K562 (cell line): Measurements from ENCODE around the gene FCRL6. TPM values are rescaled to one million over a fixed set of nuclear protein-coding genes. Genes with fewer than 3 reads are reported as not detected.
A peak's percentile ranks its signal among the peaks of the same experiment; 100 is the strongest.

ENCODE experiments used
- ATAC-seq: fragments of 200-7000 bp; cut with Tn5 transposase; 3 replicates; pipeline ENCODE4 v1.9.1; 2020; ENCODE audit warnings: moderate library complexity
- BruUV-seq: library from RNA; stranded (reverse); fragments of 400-500 nt; replicated peaks from 2 replicates; lab custom pipeline; 2021; lab: Mats Ljungman, UMichigan
- CTCF ChIA-PET: fragments of 300-600 bp; formaldehyde crosslinking; extraction: SDS; loops from one replicate; lab custom pipeline; 2021; ENCODE audit warnings: low intra/inter-chr PET ratio; lab: Yijun Ruan, JAX
- POLR2A ChIA-PET: fragments of 300-600, 350-650 bp; sonication (Branson Sonifier 250); formaldehyde crosslinking; extraction: SDS; loops from one replicate; lab custom pipeline; 2021; ENCODE audit warnings: antibody characterized with exemption, inconsistent platforms; lab: Yijun Ruan, JAX
- DNase-seq, 4 experiments: peaks; one replicate each; pipeline versions ENCODE4 v3.0.0 to v3.0.0-alpha.2; 2011 to 2018; ENCODE audit warnings: low spot score in 3 of 4, mixed read lengths in 3 of 4; ENCODE audit errors: extremely low read depth in 1 of 4
- FAIRE-seq: peaks from 2 replicates; lab custom pipeline; 2011; peaks lifted over from hg19 to GRCh38; lab: Jason Lieb, UNC
- H2AFZ ChIP-seq: 2 replicates; pipeline ENCODE4 v1.6.0; 2011; ENCODE audit warnings: low read depth, low read length, control low read depth, inconsistent platforms
- H3K27ac ChIP-seq: fragments of 200-600 bp; 3 replicates; pipeline ENCODE4 v1.8.0; 2011; ENCODE audit warnings: low read depth, mild to moderate bottlenecking, control low read depth, inconsistent platforms, low read length, moderate library complexity, mixed read lengths; ENCODE audit errors: extremely low read depth
- H3K27me3 ChIP-seq, 2 experiments: fragments of 300-600 bp in 1 of 2; 2 replicates in 1 of 2; 3 replicates in 1 of 2; pipeline versions ENCODE4 v1.6.0 to v1.8.0; 2011; ENCODE audit warnings: inconsistent platforms in 2 of 2, low read length in 2 of 2, mild to moderate bottlenecking in 1 of 2, mixed read lengths in 1 of 2, moderate library complexity in 1 of 2; ENCODE audit not compliant: control insufficient read depth in 2 of 2, insufficient read depth in 2 of 2
- H3K36me3 ChIP-seq: fragments of 300-600 bp; 3 replicates; pipeline ENCODE4 v1.8.0; 2011; ENCODE audit warnings: mild to moderate bottlenecking, low read length, inconsistent platforms; ENCODE audit not compliant: control insufficient read depth, insufficient read depth
- H3K4me1 ChIP-seq, 2 experiments: fragments of 200-600 bp in 1 of 2; replicated peaks in 1 of 2; 2 replicates in 1 of 2; 3 replicates in 1 of 2; pipeline versions ENCODE4 v1.5.1 to v1.8.0; 2011; ENCODE audit warnings: inconsistent platforms in 2 of 2, low read length in 2 of 2, mild to moderate bottlenecking in 1 of 2, mixed read lengths in 1 of 2, moderate library complexity in 1 of 2; ENCODE audit not compliant: control insufficient read depth in 2 of 2, insufficient read depth in 2 of 2
- H3K4me2 ChIP-seq: 2 replicates; pipeline ENCODE4 v1.6.1; 2011; ENCODE audit warnings: low read length, control low read depth, inconsistent platforms, mixed read lengths; ENCODE audit not compliant: insufficient read depth
- H3K4me3 ChIP-seq: fragments of 200-600 bp; sonication (generic), shearing (Covaris generic); 2 replicates; pipeline ENCODE4 v1.5.1; 2016; ENCODE audit warnings: control low read depth, inconsistent platforms
- H3K79me2 ChIP-seq: fragments of 200-600 bp; 3 replicates; pipeline ENCODE4 v1.8.0; 2011; ENCODE audit warnings: low read length, inconsistent platforms; ENCODE audit not compliant: control insufficient read depth, insufficient read depth
- H3K9ac ChIP-seq, 2 experiments: 2 replicates each; pipeline versions ENCODE4 v1.6.0 to v1.6.1; 2011; ENCODE audit warnings: low read depth in 2 of 2, low read length in 2 of 2, control low read depth in 1 of 2, inconsistent platforms in 1 of 2, mild to moderate bottlenecking in 1 of 2, mixed read lengths in 1 of 2; ENCODE audit not compliant: insufficient read depth in 1 of 2
- H3K9me1 ChIP-seq: one replicate; pipeline ENCODE4 v1.6.0; 2011; ENCODE audit warnings: inconsistent platforms, mild to moderate bottlenecking, low read length, moderate library complexity; ENCODE audit not compliant: control insufficient read depth, insufficient read depth
- H3K9me3 ChIP-seq: replicated peaks from 2 replicates; pipeline ENCODE4 v1.5.1; 2011; ENCODE audit warnings: low read depth, low read length, inconsistent platforms; ENCODE audit not compliant: control insufficient read depth, insufficient read depth
- H4K20me1 ChIP-seq: replicated peaks from 2 replicates; pipeline ENCODE4 v1.6.1; 2011; ENCODE audit warnings: low read length, inconsistent platforms, mixed read lengths; ENCODE audit not compliant: control insufficient read depth, insufficient read depth
- BCL6 ChIP-seq: fragments of 250-450 bp; sonication (Bioruptor Pico); IDR thresholded peaks from 2 replicates; pipeline ENCODE4 v1.4.0; 2020
- CBFA2T3 ChIP-seq: fragments of 450-650 bp; IDR thresholded peaks from 2 replicates; pipeline ENCODE4 v1.6.1; 2017
- ETV6 ChIP-seq, 3 experiments: fragments of 150-350 bp in 1 of 3; sonication (generic) in 1 of 3; formaldehyde crosslinking in 1 of 3; IDR thresholded peaks; 2 replicates each; pipeline versions ENCODE4 v1.6.1 to v1.8.0; 2014 to 2022; ENCODE audit warnings: borderline replicate concordance in 2 of 3, low read depth in 2 of 3, antibody characterized with exemption in 1 of 3, low read length in 1 of 3, mild to moderate bottlenecking in 1 of 3, missing genetic modification reagents in 1 of 3
- IFI16 ChIP-seq: fragments of 250-450 bp; sonication (Bioruptor Pico); IDR thresholded peaks from 2 replicates; pipeline ENCODE4 v2.1.2; 2022; ENCODE audit warnings: mild to moderate bottlenecking, inconsistent platforms
- MECOM ChIP-seq: fragments of 250-450 bp; sonication (Bioruptor Pico); IDR thresholded peaks from 2 replicates; pipeline ENCODE4 v1.8.0; 2022; ENCODE audit warnings: inconsistent platforms
- NRF1 ChIP-seq, 2 experiments: fragments of 450-650 bp; IDR thresholded peaks in 1 of 2; conservative IDR thresholded peaks in 1 of 2; 2 replicates each; pipeline ENCODE4 v1.6.1; 2014; ENCODE audit warnings: mild to moderate bottlenecking in 2 of 2
- PHB2 ChIP-seq: fragments of 450-650 bp; IDR thresholded peaks from 2 replicates; pipeline ENCODE4 v1.6.1; 2017; ENCODE audit warnings: low read depth
- SMC3 ChIP-seq: conservative IDR thresholded peaks from 2 replicates; pipeline ENCODE4 v1.6.1; 2011; ENCODE audit warnings: low read depth, low read length, improper control_type of control experiment; ENCODE audit not compliant: insufficient read depth
- SUPT5H ChIP-seq: fragments of 450-650 bp; IDR thresholded peaks from 2 replicates; pipeline ENCODE4 v1.6.1; 2016
- ZNF316 ChIP-seq: fragments of 450-650 bp; IDR thresholded peaks from 2 replicates; pipeline ENCODE4 v1.6.1; 2016
- ZNF436 ChIP-seq: fragments of 250-450, 450-650 bp; sonication (Bioruptor Pico); formaldehyde crosslinking; IDR thresholded peaks from 2 replicates; pipeline ENCODE4 v1.7.0; 2020; ENCODE audit warnings: mild to moderate bottlenecking
- ZSCAN29 ChIP-seq: fragments of 450-650 bp; IDR thresholded peaks from 2 replicates; pipeline ENCODE4 v1.6.1; 2017
- WGBS: fragments of 100-300 bp; shearing (Covaris generic); methylation state at CpG from one replicate; pipeline ENCODE4 v1.1.6; 2016; ENCODE audit warnings: low coverage, mixed read lengths; ENCODE audit not compliant: insufficient coverage; ENCODE audit errors: missing lambda C conversion rate; 5-methylcytosine and 5-hydroxymethylcytosine counted together
- in situ Hi-C: fragments of 300-500 bp; cut with MboI; formaldehyde crosslinking; loops from 4 replicates; pipeline ENCODE4 v1.15.0; 2018; ENCODE audit warnings: inconsistent platforms, mixed read lengths
- intact Hi-C: fragments of 100-400 bp; cut with micrococcal nuclease; formaldehyde crosslinking; loops from 2 replicates; pipeline ENCODE4 v1.14.2; 2022
- polyA plus RNA-seq, 8 experiments: library from polyadenylated mRNA; depleted of rRNA in 4 of 8; stranded (reverse) in 5 of 8; unstranded in 3 of 8; fragments of >200 nt; fragmentation: Nextera tagmentation in 2 of 8; fragmentation: Illumina TruSeq in 1 of 8; extraction: Ambion mirVana in 2 of 8; extraction: Trizol in 1 of 8; gene quantifications; 2 replicates each; pipeline versions ENCODE4 v1.2.1 to v1.2.3, GENCODE V29; 2011 to 2014; ENCODE audit warnings: inconsistent platforms in 1 of 8, missing spikeins in 1 of 8
- total RNA-seq, 7 experiments: library from RNA; depleted of rRNA in 6 of 7; stranded (reverse); fragments of >200 nt in 6 of 7; fragmentation: Illumina TruSeq in 2 of 7; extraction: Trizol in 2 of 7; gene quantifications; 2 replicates each; pipeline versions ENCODE4 v1.2.1 to v1.2.3, GENCODE V29; 2011 to 2021; ENCODE audit warnings: low replicate concordance in 1 of 7
- TF ChIP-seq, protein P1 (sequence below): IDR thresholded peaks from 2 replicates; pipeline ENCODE4 v1.6.1; 2014; ENCODE audit warnings: antibody characterized with exemption
- TF ChIP-seq, protein P2 (sequence below): fragments of 450-650 bp; formaldehyde crosslinking; IDR thresholded peaks from 2 replicates; pipeline ENCODE4 v1.4.0; 2020; ENCODE audit warnings: mild to moderate bottlenecking, moderate library complexity

The FCRL6 gene
- total and polyA plus RNA-seq, 9 of the 15 experiments (the other 6 are each of a cell fraction or from before 2014, with no cell fraction given) = not detected

DNA sequence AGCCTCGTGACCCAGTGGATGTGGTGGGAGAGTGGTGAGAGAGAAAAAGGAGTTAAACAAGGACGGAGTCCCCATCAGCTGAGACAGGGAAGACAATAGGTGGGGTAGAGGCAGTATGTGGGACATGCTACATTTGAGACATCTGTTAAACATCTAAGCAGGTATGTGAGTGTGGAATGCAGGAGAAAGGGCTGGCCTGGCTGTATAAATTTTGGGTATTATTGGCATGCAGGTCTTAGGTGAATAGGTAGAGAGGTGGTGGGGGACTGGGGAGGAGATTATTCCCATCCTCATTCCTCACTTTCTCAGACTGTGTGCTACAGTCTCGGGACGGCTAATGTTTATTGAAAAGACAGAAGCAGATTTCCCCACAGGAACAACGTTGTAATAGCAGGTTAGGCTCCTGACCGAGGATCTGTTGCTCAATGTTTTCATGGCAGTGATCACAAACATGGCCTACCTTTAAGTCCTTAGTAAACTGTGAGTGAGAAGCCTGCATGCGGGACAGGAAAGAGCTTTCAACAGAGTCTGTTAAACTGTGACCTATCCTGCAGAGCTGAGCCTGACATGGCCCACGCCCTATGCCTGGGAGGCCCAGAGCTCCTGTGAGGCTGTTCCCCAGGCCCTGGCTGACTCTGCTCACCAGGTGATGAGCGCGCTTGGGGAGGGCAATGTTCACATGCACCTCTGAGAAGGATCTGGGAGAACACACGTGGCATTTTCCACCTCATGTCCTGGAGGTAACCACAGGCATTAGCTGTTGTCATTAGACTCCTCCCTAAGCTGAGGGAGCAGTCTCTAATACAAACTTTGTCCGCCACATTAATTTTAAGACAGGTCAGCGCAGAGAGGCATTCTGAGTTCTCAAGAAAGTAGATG is 43.8 kb downstream of the FCRL6 start:
- in situ Hi-C loops (no loop called here), intact Hi-C loops (no loop called here)
- Histone ChIP-seq H3K9me3 (no peaks in the 10 kb centered on the region), H3K4me1 (no peaks in the 10 kb centered on the region), H3K79me2 (no peaks in the 10 kb centered on the region), H3K4me3 (no peak overlapping the region), H3K4me2 (no peak overlapping the region), H2AFZ (no peak overlapping the region), H3K27me3 (peaks cover 18 to 43% of the 10 kb centered on the region in 2 experiments; a peak in 4 of 5 replicates), H3K27ac (no peak overlapping the region), H4K20me1 (no peaks in the 10 kb centered on the region), H3K36me3 (no peaks in the 10 kb centered on the region), H3K9me1 (peaks cover 3% of the 10 kb centered on the region), H3K9ac (no peak overlapping the region)
- FAIRE-seq = no peak
- TF ChIP-seq PHB2 = no peak
- TF ChIP-seq SUPT5H = no peak
- TF ChIP-seq ZNF316 = no peak
- no peak for TF ChIP-seq ZSCAN29
- no peak for TF ChIP-seq IFI16 (CRISPR knock-in tag)
- CTCF ChIA-PET = no interaction called here
- 8% methylated on average over 13 of the region's 13 CpGs for WGBS
- ATAC-seq = peak; percentile 25; the same call in 2 of the 3 replicates
- no TSS peak for BruUV-seq
- POLR2A ChIA-PET = no interaction called here
- no peak for DNase-seq

DNA sequence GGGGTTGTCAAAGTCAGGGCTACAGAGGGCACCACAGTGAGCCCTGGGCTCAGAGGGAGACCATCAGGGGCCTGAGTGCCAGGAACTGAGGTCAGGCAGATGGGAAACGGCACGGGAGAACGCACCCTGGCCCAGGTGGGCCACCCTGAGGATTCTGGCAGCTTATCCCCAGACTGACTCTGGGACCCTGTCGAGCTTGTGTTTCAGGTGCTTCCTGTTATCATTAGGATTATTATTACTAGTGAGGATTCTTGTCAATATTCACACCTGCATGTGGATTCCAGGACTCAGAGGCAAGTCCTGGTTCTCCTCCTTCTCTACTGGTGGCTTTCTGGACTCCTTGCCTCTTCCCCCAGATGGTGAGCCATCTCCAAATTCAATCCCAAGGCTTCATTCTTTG is 45.1 kb downstream of the FCRL6 start:
- peaks cover 3% of the 10 kb centered on the region for H3K9me1 ChIP-seq
- H3K27ac ChIP-seq = no peak overlapping the region
- H3K27me3 ChIP-seq = peaks cover 15 to 33% of the 10 kb centered on the region in 2 experiments; a peak in 3 of 5 replicates
- H3K9me3 ChIP-seq = no peaks in the 10 kb centered on the region
- ATAC-seq (no peak), DNase-seq (no peak), FAIRE-seq (no peak)
- no peak overlapping the region for H3K9ac ChIP-seq
- in situ Hi-C loops = no loop called here
- no peak overlapping the region for H3K4me2 ChIP-seq
- BruUV-seq = no TSS peak
- intact Hi-C loops = no loop called here
- H3K4me1 ChIP-seq = no peaks in the 10 kb centered on the region
- no peaks in the 10 kb centered on the region for H3K36me3 ChIP-seq
- CTCF ChIA-PET = no interaction called here
- 0% methylated on average over 4 of the region's 4 CpGs for WGBS
- POLR2A ChIA-PET = no interaction called here
- no peaks in the 10 kb centered on the region for H3K79me2 ChIP-seq
- no peak overlapping the region for H3K4me3 ChIP-seq
- no peak overlapping the region for H2AFZ ChIP-seq
- H4K20me1 ChIP-seq = no peaks in the 10 kb centered on the region
- TF ChIP-seq ZNF436 (CRISPR knock-in tag) (no peak), BCL6 (no peak), SMC3 (no peak), ETV6 (IDR thresholded peaks at IDR 0.05; ENCODE audit: borderline replicate concordance in 1 of 2, low read depth in 2 of 2, low read length in 1 of 2) (no peak), ETV6 (CRISPR knock-in tag; IDR thresholded peaks at IDR 0.05; ENCODE audit: borderline replicate concordance) (no peak), NRF1 (conservative IDR thresholded peaks at IDR 0.05 in 1 of 2, IDR thresholded peaks at IDR 0.05 in 1 of 2) (no peak), MECOM (CRISPR knock-in tag) (no peak), PHB2 (no peak), CBFA2T3 (no peak)
- TF ChIP-seq, protein P1, sequence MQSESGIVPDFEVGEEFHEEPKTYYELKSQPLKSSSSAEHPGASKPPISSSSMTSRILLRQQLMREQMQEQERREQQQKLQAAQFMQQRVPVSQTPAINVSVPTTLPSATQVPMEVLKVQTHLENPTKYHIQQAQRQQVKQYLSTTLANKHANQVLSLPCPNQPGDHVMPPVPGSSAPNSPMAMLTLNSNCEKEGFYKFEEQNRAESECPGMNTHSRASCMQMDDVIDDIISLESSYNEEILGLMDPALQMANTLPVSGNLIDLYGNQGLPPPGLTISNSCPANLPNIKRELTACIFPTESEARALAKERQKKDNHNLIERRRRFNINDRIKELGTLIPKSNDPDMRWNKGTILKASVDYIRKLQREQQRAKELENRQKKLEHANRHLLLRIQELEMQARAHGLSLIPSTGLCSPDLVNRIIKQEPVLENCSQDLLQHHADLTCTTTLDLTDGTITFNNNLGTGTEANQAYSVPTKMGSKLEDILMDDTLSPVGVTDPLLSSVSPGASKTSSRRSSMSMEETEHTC = no peak
- TF ChIP-seq, protein P2, sequence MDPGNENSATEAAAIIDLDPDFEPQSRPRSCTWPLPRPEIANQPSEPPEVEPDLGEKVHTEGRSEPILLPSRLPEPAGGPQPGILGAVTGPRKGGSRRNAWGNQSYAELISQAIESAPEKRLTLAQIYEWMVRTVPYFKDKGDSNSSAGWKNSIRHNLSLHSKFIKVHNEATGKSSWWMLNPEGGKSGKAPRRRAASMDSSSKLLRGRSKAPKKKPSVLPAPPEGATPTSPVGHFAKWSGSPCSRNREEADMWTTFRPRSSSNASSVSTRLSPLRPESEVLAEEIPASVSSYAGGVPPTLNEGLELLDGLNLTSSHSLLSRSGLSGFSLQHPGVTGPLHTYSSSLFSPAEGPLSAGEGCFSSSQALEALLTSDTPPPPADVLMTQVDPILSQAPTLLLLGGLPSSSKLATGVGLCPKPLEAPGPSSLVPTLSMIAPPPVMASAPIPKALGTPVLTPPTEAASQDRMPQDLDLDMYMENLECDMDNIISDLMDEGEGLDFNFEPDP (CRISPR knock-in tag) = no peak
